Keratinocyte (primary cell): ENCODE data around the gene MRO. TPM values are rescaled to one million over a fixed set of nuclear protein-coding genes. Genes with fewer than 3 reads are reported as not detected.

Source experiments
- DNase-seq: peaks from one replicate; pipeline ENCODE4 v3.0.0-alpha.2; 2011; ENCODE audit warnings: low read depth, missing footprints, low spot score
- FAIRE-seq: peaks from 2 replicates; lab custom pipeline; 2011; peaks lifted over from hg19 to GRCh38; lab: Jason Lieb, UNC
- H2AFZ ChIP-seq: 2 replicates; pipeline ENCODE4 v1.6.0; 2012; ENCODE audit warnings: low read length, control low read depth, inconsistent platforms; ENCODE audit not compliant: control insufficient read depth
- H3K27ac ChIP-seq: 2 replicates; pipeline ENCODE4 v1.5.1; 2011; ENCODE audit warnings: low read length; ENCODE audit not compliant: control insufficient read depth, insufficient read depth
- H3K27me3 ChIP-seq: 3 replicates; pipeline ENCODE4 v1.6.0; 2011; ENCODE audit warnings: low read length; ENCODE audit not compliant: control insufficient read depth, insufficient read depth; ENCODE audit errors: extremely low read depth
- H3K36me3 ChIP-seq, 2 experiments: 2 replicates in 1 of 2; 3 replicates in 1 of 2; pipeline ENCODE4 v1.5.1; 2011; ENCODE audit warnings: low read length in 2 of 2, mild to moderate bottlenecking in 1 of 2; ENCODE audit not compliant: control insufficient read depth in 2 of 2, insufficient read depth in 2 of 2; ENCODE audit errors: extremely low read depth in 1 of 2
- H3K4me1 ChIP-seq: 3 replicates; pipeline ENCODE4 v1.5.1; 2011; ENCODE audit warnings: low read length; ENCODE audit not compliant: control insufficient read depth, insufficient read depth; ENCODE audit errors: extremely low read depth
- H3K4me2 ChIP-seq: 3 replicates; pipeline ENCODE4 v1.6.0; 2011; ENCODE audit warnings: low read depth, low read length; ENCODE audit not compliant: control insufficient read depth, insufficient read depth; ENCODE audit errors: extremely low read depth
- H3K4me3 ChIP-seq, 3 experiments: fragments of 200-600 bp in 1 of 3; sonication (generic) in 1 of 3; 2 replicates in 2 of 3; 3 replicates in 1 of 3; pipeline ENCODE4 v1.5.1; 2011 to 2016; ENCODE audit warnings: low read length in 3 of 3, mild to moderate bottlenecking in 3 of 3, control low read depth in 2 of 3, inconsistent platforms in 1 of 3, low read depth in 1 of 3, mixed read lengths in 1 of 3, mixed run types in 1 of 3, moderate library complexity in 1 of 3; ENCODE audit not compliant: control insufficient read depth in 2 of 3, insufficient read depth in 2 of 3; ENCODE audit errors: extremely low read depth in 1 of 3
- H3K79me2 ChIP-seq: 2 replicates; pipeline ENCODE4 v1.6.0; 2012; ENCODE audit warnings: low read length; ENCODE audit not compliant: control insufficient read depth, insufficient read depth
- H3K9ac ChIP-seq: 3 replicates; pipeline ENCODE4 v1.6.0; 2011; ENCODE audit warnings: low read length; ENCODE audit not compliant: control insufficient read depth, insufficient read depth; ENCODE audit errors: extremely low read depth
- H3K9me1 ChIP-seq: 3 replicates; pipeline ENCODE4 v1.6.0; 2011; ENCODE audit warnings: low read length; ENCODE audit not compliant: control insufficient read depth, insufficient read depth; ENCODE audit errors: extremely low read depth
- H3K9me3 ChIP-seq: 2 replicates; pipeline ENCODE4 v1.5.1; 2012; ENCODE audit warnings: low read depth, low read length; ENCODE audit not compliant: control insufficient read depth
- H4K20me1 ChIP-seq: 3 replicates; pipeline ENCODE4 v1.6.0; 2011; ENCODE audit warnings: low read length; ENCODE audit not compliant: control insufficient read depth, insufficient read depth; ENCODE audit errors: extremely low read depth
- CTCF ChIP-seq, 3 experiments: IDR thresholded peaks in 1 of 3; conservative IDR thresholded peaks in 1 of 3; optimal IDR thresholded peaks in 1 of 3; 2 replicates in 2 of 3; 3 replicates in 1 of 3; pipeline versions ENCODE3 to v1.5.1; 2011; ENCODE audit warnings: low read length in 3 of 3, mild to moderate bottlenecking in 3 of 3, moderate library complexity in 2 of 3, control low read depth in 1 of 3, inconsistent platforms in 1 of 3; ENCODE audit not compliant: insufficient read depth in 2 of 3; ENCODE audit errors: extremely low read depth in 1 of 3
- EZH2 ChIP-seq: IDR thresholded peaks from one replicate; pipeline ENCODE4 v1.6.1; 2012; ENCODE audit warnings: inconsistent platforms, mild to moderate bottlenecking, low read length, moderate library complexity
- dilution Hi-C: fragments of 300-500 bp; cut with MboI; formaldehyde crosslinking; loops from one replicate; pipeline ENCODE4 v1.7.0; 2020; ENCODE audit warnings: low sequenced_read_pairs; ENCODE audit not compliant: extremely low pct_ligation_motif_present
- polyA plus RNA-seq, 5 experiments: library from polyadenylated mRNA; depleted of rRNA in 3 of 5; stranded (reverse) in 3 of 5; stranded (forward) in 1 of 5; unstranded in 1 of 5; fragments of >200 nt; gene quantifications; 1 replicate in 1 of 5; 2 replicates in 3 of 5; 3 replicates in 1 of 5; pipeline versions ENCODE4 v1.2.1 to v1.2.3, GENCODE V29; 2011 to 2012; ENCODE audit warnings: missing spikeins in 2 of 5, low read depth in 1 of 5, low replicate concordance in 1 of 5

MRO gene
- polyA plus RNA-seq, 1 donor (not counting 4 experiments of a cell fraction or from before 2014, with no cell fraction given), result not detected

GRCh38 chr18:50807176-50807575 is 12.6 kb downstream of the MRO start:
- DNase-seq (no peak), FAIRE-seq (no peak)
- no peaks in the 10 kb centered on the region for H3K36me3 ChIP-seq
- H3K27me3 ChIP-seq, result no peaks in the 10 kb centered on the region
- no peaks in the 10 kb centered on the region for H3K9me3 ChIP-seq
- no peaks in the 10 kb centered on the region for H3K79me2 ChIP-seq
- no peaks in the 10 kb centered on the region for H3K4me1 ChIP-seq
- H3K27ac ChIP-seq, result no peak overlapping the region
- H3K4me3 ChIP-seq, result no peak overlapping the region
- dilution Hi-C loops, result no loop called here
- no peak overlapping the region for H3K9ac ChIP-seq
- no peaks in the 10 kb centered on the region for H3K9me1 ChIP-seq
- no peaks in the 10 kb centered on the region for H4K20me1 ChIP-seq
- TF ChIP-seq EZH2 (no peak), CTCF (optimal IDR thresholded peaks at IDR 0.05 in 1 of 3, IDR thresholded peaks at IDR 0.05 in 1 of 3, conservative IDR thresholded peaks at IDR 0.05 in 1 of 3; ENCODE audit: extremely low read depth in 1 of 3, insufficient read depth in 2 of 3, low read length in 3 of 3) (no peak)
- H2AFZ ChIP-seq, result no peak overlapping the region
- no peak overlapping the region for H3K4me2 ChIP-seq

GRCh38 chr18:50806208-50806616 is 13.6 kb downstream of the MRO start:
- H3K4me2 ChIP-seq, result no peak overlapping the region
- H3K9me3 ChIP-seq, result no peaks in the 10 kb centered on the region

More at GRCh38 chr18:50806208-50806616, 13.6 kb downstream of the MRO start:
- no peak overlapping the region for H3K4me3 ChIP-seq
- H3K36me3 ChIP-seq, result no peaks in the 10 kb centered on the region
- H3K9ac ChIP-seq, result no peak overlapping the region
- no peaks in the 10 kb centered on the region for H4K20me1 ChIP-seq
- no peaks in the 10 kb centered on the region for H3K79me2 ChIP-seq
- DNase-seq (no peak), FAIRE-seq (no peak)
- H2AFZ ChIP-seq, result no peak overlapping the region
- no peak overlapping the region for H3K27ac ChIP-seq
- TF ChIP-seq CTCF (optimal IDR thresholded peaks at IDR 0.05 in 1 of 3, IDR thresholded peaks at IDR 0.05 in 1 of 3, conservative IDR thresholded peaks at IDR 0.05 in 1 of 3; ENCODE audit: extremely low read depth in 1 of 3, insufficient read depth in 2 of 3, low read length in 3 of 3), result no peak
- TF ChIP-seq EZH2, result no peak
- no peaks in the 10 kb centered on the region for H3K4me1 ChIP-seq
- dilution Hi-C loops, result no loop called here
- H3K27me3 ChIP-seq, result no peaks in the 10 kb centered on the region
- no peaks in the 10 kb centered on the region for H3K9me1 ChIP-seq
